Endothelial cell of umbilical vein (primary cell): ENCODE results near the gene OTULIN. TPM values are rescaled to one million over a fixed set of nuclear protein-coding genes. Genes with fewer than 3 reads are reported as not detected.

Experiments used
- BruUV-seq: library from RNA; stranded (reverse); fragments of 400-500 nt; replicated peaks from 2 replicates; lab custom pipeline; 2021; lab: Mats Ljungman, UMichigan
- CTCF ChIA-PET: fragments of 300-600, 350-600 bp; sonication (Branson Sonifier 250); formaldehyde crosslinking; loops from one replicate; lab custom pipeline; 2021; ENCODE audit warnings: antibody characterized with exemption, inconsistent platforms; lab: Charles Lee
- POLR2A ChIA-PET: fragments of 300-600, 350-600 bp; sonication (Branson Sonifier 250); formaldehyde crosslinking; loops from one replicate; lab custom pipeline; 2021; ENCODE audit warnings: antibody characterized with exemption, inconsistent platforms; lab: Charles Lee
- DNase-seq: peaks from one replicate; pipeline ENCODE4 v3.0.0-alpha.2; 2011; ENCODE audit warnings: low read depth, low spot score
- FAIRE-seq: peaks from 2 replicates; lab custom pipeline; 2011; peaks lifted over from hg19 to GRCh38; lab: Jason Lieb, UNC
- H2AFZ ChIP-seq: 2 replicates; pipeline ENCODE4 v1.6.0; 2012; ENCODE audit warnings: low read depth, low read length, control low read depth, inconsistent platforms
- H3K27ac ChIP-seq: 2 replicates; pipeline ENCODE4 v1.5.1; 2011; ENCODE audit warnings: low read depth, mild to moderate bottlenecking, control low read depth, low read length, moderate library complexity; ENCODE audit not compliant: insufficient read depth
- H3K27me3 ChIP-seq, 2 experiments: 2 replicates each; pipeline versions ENCODE4 v1.6.0 to v1.6.1; 2011; ENCODE audit warnings: low read length in 2 of 2, mixed read lengths in 1 of 2; ENCODE audit not compliant: control insufficient read depth in 2 of 2, insufficient read depth in 2 of 2
- H3K36me3 ChIP-seq, 2 experiments: 2 replicates in 1 of 2; 3 replicates in 1 of 2; pipeline ENCODE4 v1.5.1; 2011; ENCODE audit warnings: low read length in 2 of 2, mild to moderate bottlenecking in 1 of 2, moderate library complexity in 1 of 2; ENCODE audit not compliant: control insufficient read depth in 2 of 2, insufficient read depth in 2 of 2; ENCODE audit errors: extremely low read depth in 1 of 2
- H3K4me1 ChIP-seq: 3 replicates; pipeline ENCODE4 v1.5.1; 2011; ENCODE audit warnings: mild to moderate bottlenecking, low read length; ENCODE audit not compliant: control insufficient read depth, insufficient read depth; ENCODE audit errors: extremely low read depth
- H3K4me2 ChIP-seq: 2 replicates; pipeline ENCODE4 v1.6.1; 2011; ENCODE audit warnings: low read length, control low read depth, mixed read lengths; ENCODE audit not compliant: insufficient read depth
- H3K4me3 ChIP-seq, 3 experiments: fragments of 200-600 bp in 1 of 3; sonication (generic), shearing (Covaris generic) in 1 of 3; replicated peaks in 1 of 3; 2 replicates each; pipeline ENCODE4 v1.5.1; 2011 to 2016; ENCODE audit warnings: control low read depth in 3 of 3, low read length in 3 of 3, mild to moderate bottlenecking in 2 of 3, inconsistent platforms in 1 of 3, low read depth in 1 of 3, moderate library complexity in 1 of 3; ENCODE audit not compliant: insufficient read depth in 1 of 3
- H3K79me2 ChIP-seq: 2 replicates; pipeline ENCODE4 v1.6.0; 2012; ENCODE audit warnings: low read length, inconsistent platforms; ENCODE audit not compliant: control insufficient read depth, insufficient read depth
- H3K9ac ChIP-seq: replicated peaks from 2 replicates; pipeline ENCODE3; 2011; ENCODE audit warnings: low read length, control low read depth; ENCODE audit not compliant: insufficient read depth; ENCODE audit errors: extremely low read depth
- H3K9me1 ChIP-seq: replicated peaks from 3 replicates; pipeline ENCODE4 v1.6.0; 2011; ENCODE audit warnings: mild to moderate bottlenecking, low read length; ENCODE audit not compliant: control insufficient read depth, insufficient read depth; ENCODE audit errors: extremely low read depth
- H3K9me3 ChIP-seq: replicated peaks from 2 replicates; pipeline ENCODE4 v1.5.1; 2012; ENCODE audit warnings: low read length, inconsistent platforms; ENCODE audit not compliant: control insufficient read depth, insufficient read depth
- H4K20me1 ChIP-seq: replicated peaks from 2 replicates; pipeline ENCODE3; 2011; ENCODE audit warnings: mild to moderate bottlenecking, low read length; ENCODE audit not compliant: control insufficient read depth, insufficient read depth; ENCODE audit errors: extremely low read depth
- CTCF ChIP-seq, 2 donors: IDR thresholded peaks; 1 replicate in 1 of 2; 2 replicates in 1 of 2; pipeline ENCODE4 v1.5.1; 2011; ENCODE audit warnings: low read length in 2 of 2, mild to moderate bottlenecking in 2 of 2, moderate library complexity in 2 of 2, control low read depth in 1 of 2, inconsistent platforms in 1 of 2, low read depth in 1 of 2; ENCODE audit not compliant: insufficient read depth in 1 of 2; ENCODE audit errors: extremely low read depth in 1 of 2
- EZH2 ChIP-seq: IDR thresholded peaks from 2 replicates; pipeline ENCODE4 v1.6.1; 2012; ENCODE audit warnings: borderline replicate concordance, low read depth, mild to moderate bottlenecking, moderate library complexity, low read length, inconsistent platforms; ENCODE audit not compliant: severe bottlenecking
- FOS ChIP-seq: IDR thresholded peaks from 2 replicates; pipeline ENCODE4 v1.6.1; 2011; ENCODE audit warnings: mild to moderate bottlenecking, low read length, moderate library complexity, borderline replicate concordance; ENCODE audit not compliant: insufficient read depth
- GATA2 ChIP-seq: IDR thresholded peaks from 2 replicates; pipeline ENCODE4 v1.7.0; 2011; ENCODE audit warnings: low read depth, mild to moderate bottlenecking, moderate library complexity, mixed read lengths, low read length; ENCODE audit not compliant: insufficient read length, insufficient read depth
- JUN ChIP-seq: IDR thresholded peaks from 2 replicates; pipeline ENCODE4 v1.6.1; 2011; ENCODE audit warnings: borderline replicate concordance, low read depth; ENCODE audit not compliant: insufficient read length, insufficient read depth
- MAX ChIP-seq: IDR thresholded peaks from 2 replicates; pipeline ENCODE4 v1.6.1; 2011; ENCODE audit not compliant: insufficient read depth, insufficient read length
- MYC ChIP-seq: IDR thresholded peaks from one replicate; pipeline ENCODE4 v1.6.1; 2011; ENCODE audit warnings: mild to moderate bottlenecking, low read depth, low read length
- POLR2A ChIP-seq: IDR thresholded peaks from 2 replicates; pipeline ENCODE4 v1.6.1; 2012; ENCODE audit warnings: low read depth, mild to moderate bottlenecking, control low read depth, low read length
- POLR2AphosphoS5 ChIP-seq: IDR thresholded peaks from 2 replicates; pipeline ENCODE4 v1.6.1; 2012; ENCODE audit warnings: low read depth, mild to moderate bottlenecking, control low read depth, low read length, moderate library complexity; ENCODE audit not compliant: insufficient read depth
- dilution Hi-C: fragments of 300-500 bp; cut with MboI; formaldehyde crosslinking; loops from one replicate; pipeline ENCODE4 v1.15.0; 2019; ENCODE audit warnings: low sequenced_read_pairs; ENCODE audit not compliant: extremely low pct_ligation_motif_present
- intact Hi-C: fragments of 100-400 bp; cut with micrococcal nuclease; formaldehyde crosslinking; loops from one replicate; pipeline ENCODE4 v1.10.0; 2022
- polyA plus RNA-seq, 4 experiments: library from polyadenylated mRNA; depleted of rRNA in 3 of 4; stranded (reverse) in 3 of 4; unstranded in 1 of 4; fragments of >200 nt; gene quantifications; 2 replicates each; pipeline versions ENCODE4 v1.2.1 to v1.2.3, GENCODE V29; 2011 to 2012; ENCODE audit warnings: missing spikeins in 1 of 4
- total RNA-seq: library from RNA; stranded (reverse); gene quantifications from 2 replicates; pipeline ENCODE4 v1.2.3, GENCODE V29; 2021

Gene OTULIN
- total and polyA plus RNA-seq, 2 donors (not counting 3 experiments of a cell fraction or from before 2014, with no cell fraction given): 7.8 to 30.2 TPM

DNA sequence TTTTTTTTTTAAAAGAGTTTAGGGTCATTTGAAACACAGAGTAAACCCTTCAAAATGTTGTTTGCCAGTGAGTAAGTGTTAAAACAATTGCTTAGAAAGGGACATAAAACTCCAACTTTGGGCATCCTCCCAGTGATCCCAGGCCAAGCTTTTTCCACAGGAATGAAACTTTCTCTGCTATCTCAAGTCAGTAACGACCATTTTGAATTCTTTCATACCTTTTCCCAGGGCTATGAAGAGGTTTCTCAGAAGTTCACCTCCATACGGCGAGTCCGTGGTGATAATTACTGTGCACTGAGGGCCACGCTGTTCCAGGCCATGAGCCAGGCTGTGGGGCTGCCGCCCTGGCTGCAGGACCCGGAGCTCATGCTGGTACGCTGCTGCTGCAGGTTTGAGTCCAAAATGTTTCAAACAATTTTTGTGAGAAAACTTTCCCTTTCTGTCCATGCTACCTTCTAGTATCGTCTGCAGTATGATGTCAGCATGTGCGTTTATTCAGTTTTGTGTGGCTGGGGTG is 16.8 kb downstream of the OTULIN start:
- H3K36me3 ChIP-seq: peaks cover 6 to 22% of the 10 kb centered on the region in 2 experiments

More for the DNA sequence above, 16.8 kb downstream of the OTULIN start:
- dilution Hi-C loops (no loop called here), intact Hi-C loops (no loop called here)
- H3K4me3 ChIP-seq: no peak overlapping the region
- no peaks in the 10 kb centered on the region for H3K27me3 ChIP-seq
- H3K4me1 ChIP-seq: no peaks in the 10 kb centered on the region
- BruUV-seq: no TSS peak
- no peak for TF ChIP-seq GATA2
- TF ChIP-seq JUN: no peak
- no peak for TF ChIP-seq CTCF (IDR thresholded peaks at IDR 0.05; ENCODE audit: extremely low read depth in 1 of 2, insufficient read depth in 1 of 2, low read depth in 1 of 2, low read length in 2 of 2)
- TF ChIP-seq POLR2AphosphoS5: no peak
- no peak for TF ChIP-seq EZH2
- TF ChIP-seq MYC: no peak
- no peak for TF ChIP-seq FOS
- TF ChIP-seq MAX: no peak
- no peak for TF ChIP-seq POLR2A
- H3K27ac ChIP-seq: no peak overlapping the region
- ChIA-PET CTCF (no interaction called here), POLR2A (no interaction called here)
- peaks cover 15% of the 10 kb centered on the region for H3K79me2 ChIP-seq
- no peak for DNase-seq
- FAIRE-seq: no peak
- H3K4me2 ChIP-seq: no peak overlapping the region
- no peaks in the 10 kb centered on the region for H3K9me3 ChIP-seq
- H3K9ac ChIP-seq: no peak overlapping the region
- no peaks in the 10 kb centered on the region for H4K20me1 ChIP-seq
- no peaks in the 10 kb centered on the region for H3K9me1 ChIP-seq
- H2AFZ ChIP-seq: no peak overlapping the region
